GM12878 (cell line): ENCODE data around the gene TRIM54. TPM values are rescaled to one million over a fixed set of nuclear protein-coding genes. Genes with fewer than 3 reads are reported as not detected.

Source experiments
- ATAC-seq: fragments of 200-7000 bp; cut with Tn5 transposase; 3 replicates; pipeline ENCODE4 v1.9.1; 2020; ENCODE audit warnings: mild to moderate bottlenecking, moderate library complexity
- BruUV-seq: library from RNA; stranded (reverse); fragments of 400-500 nt; replicated peaks from 2 replicates; lab custom pipeline; 2021; lab: Mats Ljungman, UMichigan
- CTCF ChIA-PET: fragments of 300-600 bp; sonication (Branson Sonifier 250); formaldehyde crosslinking; extraction: SDS; loops from one replicate; lab custom pipeline; 2021; ENCODE audit warnings: inconsistent platforms; lab: Yijun Ruan, JAX
- POLR2A ChIA-PET: fragments of 350-600 bp; formaldehyde crosslinking; extraction: SDS; loops from one replicate; lab custom pipeline; 2021; ENCODE audit warnings: inconsistent platforms; lab: Charles Lee
- RAD21 ChIA-PET: fragments of 300-600 bp; sonication (Branson Sonifier 250); formaldehyde crosslinking; loops from one replicate; lab custom pipeline; 2023; ENCODE audit warnings: antibody characterized with exemption; ENCODE audit not compliant: unreplicated experiment; lab: Charles Lee
- SMC1A ChIA-PET: fragments of 300-600 bp; sonication (Branson Sonifier 250); formaldehyde crosslinking; loops from one replicate; lab custom pipeline; 2023; ENCODE audit not compliant: unreplicated experiment, uncharacterized antibody; lab: Charles Lee
- DNase-seq: peaks from one replicate; pipeline ENCODE4 v3.0.0-alpha.2; 2011; ENCODE audit warnings: low read depth, low spot score
- FAIRE-seq: peaks from 3 replicates; lab custom pipeline; 2011; peaks lifted over from hg19 to GRCh38; lab: Jason Lieb, UNC
- H2AFZ ChIP-seq: 2 replicates; pipeline ENCODE4 v1.6.0; 2011; ENCODE audit warnings: low read depth, low read length, control low read depth; ENCODE audit not compliant: control insufficient read depth
- H3K27ac ChIP-seq: 2 replicates; pipeline ENCODE4 v1.5.1; 2011; ENCODE audit warnings: control low read depth; ENCODE audit not compliant: control insufficient read depth, insufficient read depth
- H3K27me3 ChIP-seq, 2 experiments: replicated peaks in 1 of 2; 2 replicates each; pipeline versions ENCODE4 v1.6.0 to v1.6.1; 2011; ENCODE audit warnings: low read length in 1 of 2; ENCODE audit not compliant: control insufficient read depth in 2 of 2, insufficient read depth in 2 of 2
- H3K36me3 ChIP-seq, 2 experiments: 2 replicates each; pipeline ENCODE4 v1.5.1; 2011; ENCODE audit warnings: low read length in 1 of 2; ENCODE audit not compliant: control insufficient read depth in 2 of 2, insufficient read depth in 2 of 2
- H3K4me1 ChIP-seq: 2 replicates; pipeline ENCODE4 v1.6.1; 2011; ENCODE audit warnings: mild to moderate bottlenecking, low read length, moderate library complexity, mixed read lengths; ENCODE audit not compliant: control insufficient read depth, insufficient read depth
- H3K4me2 ChIP-seq: 2 replicates; pipeline ENCODE4 v1.6.0; 2011; ENCODE audit warnings: control low read depth; ENCODE audit not compliant: control insufficient read depth, insufficient read depth
- H3K4me3 ChIP-seq: fragments of 200-600 bp; sonication (generic); 2 replicates; pipeline ENCODE4 v1.5.1; 2016
- H3K79me2 ChIP-seq: 2 replicates; pipeline ENCODE4 v1.6.0; 2011; ENCODE audit warnings: low read length; ENCODE audit not compliant: control insufficient read depth, insufficient read depth
- H3K9ac ChIP-seq: 2 replicates; pipeline ENCODE4 v1.8.0; 2011; ENCODE audit warnings: low read length, control low read depth, mixed read lengths; ENCODE audit not compliant: control insufficient read depth, insufficient read depth
- H3K9me3 ChIP-seq: replicated peaks from 3 replicates; pipeline ENCODE4 v1.5.1; 2011; ENCODE audit warnings: mild to moderate bottlenecking, low read length; ENCODE audit not compliant: control insufficient read depth, insufficient read depth
- H4K20me1 ChIP-seq: 2 replicates; pipeline ENCODE4 v1.6.0; 2011; ENCODE audit not compliant: control insufficient read depth, insufficient read depth
- ASH2L ChIP-seq: fragments of 300-600, 200-600 bp; sonication (generic); IDR thresholded peaks from 2 replicates; pipeline ENCODE4 v1.6.1; 2017; ENCODE audit warnings: low read depth, mild to moderate bottlenecking, borderline replicate concordance
- CBFB ChIP-seq: IDR thresholded peaks from 2 replicates; pipeline ENCODE4 v1.6.1; 2016; ENCODE audit warnings: antibody characterized with exemption, low read depth
- EED ChIP-seq: sonication (generic); IDR thresholded peaks from 2 replicates; pipeline ENCODE4 v1.6.1; 2016; ENCODE audit warnings: antibody characterized with exemption, low read depth
- EGR1 ChIP-seq, 2 experiments: IDR thresholded peaks; 1 replicate in 1 of 2; 2 replicates in 1 of 2; pipeline ENCODE4 v1.6.1; 2011 to 2012; ENCODE audit warnings: low read depth in 2 of 2, low read length in 2 of 2, borderline replicate concordance in 1 of 2, mild to moderate bottlenecking in 1 of 2, moderate library complexity in 1 of 2
- LARP7 ChIP-seq: fragments of 450-650 bp; IDR thresholded peaks from 2 replicates; pipeline ENCODE4 v1.6.1; 2017; ENCODE audit warnings: mild to moderate bottlenecking
- RAD21 ChIP-seq: IDR thresholded peaks from 2 replicates; pipeline ENCODE4 v1.6.1; 2011; ENCODE audit warnings: mild to moderate bottlenecking, low read depth, low read length, moderate library complexity; ENCODE audit not compliant: insufficient read depth
- RAD51 ChIP-seq: fragments of 450-650 bp; IDR thresholded peaks from 2 replicates; pipeline ENCODE4 v1.6.1; 2016; ENCODE audit warnings: moderate library complexity, mild to moderate bottlenecking, inconsistent platforms
- RFX5 ChIP-seq: IDR thresholded peaks from 2 replicates; pipeline ENCODE4 v1.6.1; 2011; ENCODE audit warnings: low read depth, low read length, improper control_type of control experiment
- SREBF1 ChIP-seq: IDR thresholded peaks from 2 replicates; pipeline ENCODE4 v1.6.1; 2012; ENCODE audit warnings: mild to moderate bottlenecking, low read length
- STAT1 ChIP-seq: fragments of 450-650 bp; conservative IDR thresholded peaks from 2 replicates; pipeline ENCODE4 v1.6.1; 2014; ENCODE audit warnings: antibody characterized with exemption, mild to moderate bottlenecking
- ZNF217 ChIP-seq: fragments of 450-650 bp; IDR thresholded peaks from 2 replicates; pipeline ENCODE4 v1.6.1; 2017; ENCODE audit warnings: antibody characterized with exemption, mild to moderate bottlenecking
- ZZZ3 ChIP-seq: IDR thresholded peaks from 2 replicates; pipeline ENCODE4 v1.6.1; 2011; ENCODE audit warnings: low read depth; ENCODE audit not compliant: control insufficient read depth, insufficient read length
- WGBS: methylation state at CpG from one replicate; pipeline ENCODE4 v1.1.6; 2016; ENCODE audit warnings: low lambda C conversion rate; ENCODE audit not compliant: insufficient replicate concordance, insufficient coverage; ENCODE audit errors: missing lambda C conversion rate; 5-methylcytosine and 5-hydroxymethylcytosine counted together
- in situ Hi-C: fragments of 300-500 bp; cut with MboI; formaldehyde crosslinking; loops from 9 replicates; pipeline ENCODE4 v1.14.3; 2018; ENCODE audit warnings: mixed read lengths
- intact Hi-C: fragments of 100-400 bp; cut with micrococcal nuclease; formaldehyde crosslinking; loops from one replicate; pipeline ENCODE4 v1.14.2; 2022; ENCODE audit not compliant: unreplicated experiment
- polyA plus RNA-seq, 11 experiments: library from polyadenylated mRNA; depleted of rRNA in 4 of 11; unstranded in 6 of 11; stranded (reverse) in 5 of 11; fragments of >200 nt; fragmentation: Nextera tagmentation in 4 of 11; fragmentation: Illumina TruSeq in 1 of 11; extraction: Ambion mirVana in 4 of 11; extraction: Trizol in 1 of 11; gene quantifications; 1 replicate in 1 of 11; 2 replicates in 10 of 11; pipeline versions ENCODE4 v1.2.1 to v1.2.3, GENCODE V29; 2011 to 2016; ENCODE audit warnings: inconsistent platforms in 2 of 11, missing spikeins in 2 of 11, low read depth in 1 of 11
- total RNA-seq, 4 experiments: library from RNA; depleted of rRNA in 3 of 4; stranded (reverse); fragments of >200 nt in 3 of 4; fragmentation: Illumina TruSeq in 1 of 4; extraction: Trizol in 1 of 4; gene quantifications; 2 replicates each; pipeline versions ENCODE4 v1.2.1 to v1.2.3, GENCODE V29; 2013 to 2021
- TF ChIP-seq, protein P1 (sequence below): fragments of 450-650 bp; conservative IDR thresholded peaks from 2 replicates; pipeline ENCODE4 v1.6.1; 2017; ENCODE audit warnings: mild to moderate bottlenecking, moderate library complexity
- TF ChIP-seq, protein P2 (sequence below): fragments of 450-650 bp; formaldehyde crosslinking; IDR thresholded peaks from 2 replicates; pipeline ENCODE4 v1.4.0; 2020; ENCODE audit warnings: mild to moderate bottlenecking, moderate library complexity
- TF ChIP-seq, protein P3 (sequence below), 3 experiments: IDR thresholded peaks in 2 of 3; conservative IDR thresholded peaks in 1 of 3; 2 replicates each; pipeline ENCODE4 v1.5.1; 2011; ENCODE audit warnings: low read depth in 3 of 3, low read length in 3 of 3, mild to moderate bottlenecking in 3 of 3, control low read depth in 2 of 3, moderate library complexity in 2 of 3, inconsistent platforms in 1 of 3, mixed read lengths in 1 of 3; ENCODE audit not compliant: control insufficient read depth in 2 of 3, insufficient read depth in 1 of 3; ENCODE audit errors: extremely low read depth in 1 of 3

TRIM54 gene
- total and polyA plus RNA-seq, 10 of the 15 experiments (the other 5 are each of a cell fraction or from before 2014, with no cell fraction given) = 0.03 to 0.08 TPM; not detected in 8

DNA sequence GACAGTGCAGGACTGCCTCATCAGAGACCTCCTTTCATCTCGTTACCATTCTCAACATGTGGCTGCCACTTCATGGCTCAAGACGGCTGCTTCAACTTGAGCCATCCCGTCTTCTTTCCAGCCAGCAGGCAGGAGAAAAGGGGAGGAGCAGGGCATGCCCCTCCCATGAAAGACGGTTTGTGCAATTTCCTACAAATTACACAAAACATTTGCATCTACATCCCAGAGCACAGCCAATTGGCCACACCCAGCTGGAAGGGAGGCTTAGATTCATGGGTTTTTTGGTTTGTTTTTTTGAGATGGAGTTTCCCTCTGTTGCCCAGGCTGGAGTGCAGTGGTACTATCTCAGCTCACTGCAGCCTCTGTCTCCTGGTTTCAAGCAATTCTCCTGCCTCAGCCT lies 14.3 kb downstream of the TRIM54 start:
- Histone ChIP-seq H2AFZ (no peak overlapping the region), H3K4me1 (no peaks in the 10 kb centered on the region), H3K4me2 (no peak overlapping the region), H3K9me3 (no peaks in the 10 kb centered on the region), H3K36me3 (no peaks in the 10 kb centered on the region), H3K79me2 (no peaks in the 10 kb centered on the region), H3K9ac (no peak overlapping the region), H3K27ac (no peak overlapping the region), H3K27me3 (no peaks in the 10 kb centered on the region; a peak in 2 of 4 replicates), H4K20me1 (no peaks in the 10 kb centered on the region), H3K4me3 (no peak overlapping the region)
- intact Hi-C loops = no loop called here
- WGBS = 36% methylated on average over 3 of the region's 4 CpGs
- DNase-seq (no peak), FAIRE-seq (no peak), ATAC-seq (no peak)
- no TSS peak for BruUV-seq
- ChIA-PET POLR2A (interaction anchor here (0.6 kb wide), 1 partner anchor 13 kb away, joined by 3 read pairs; no protein-coding TSS in a partner anchor), CTCF (interaction anchor here (1.1 to 2.4 kb wide), 2 partner anchors 14 to 17 kb away, joined by 3 to 6 read pairs; partner anchors contain the start of gene TRIM54), RAD21 (no interaction called here), SMC1A (no interaction called here)
- TF ChIP-seq RFX5 = no peak
- no peak for TF ChIP-seq CBFB
- TF ChIP-seq EGR1 (IDR thresholded peaks at IDR 0.05; ENCODE audit: borderline replicate concordance in 1 of 2, low read depth in 2 of 2, low read length in 2 of 2) = no peak
- no peak for TF ChIP-seq RAD51
- TF ChIP-seq STAT1 = no peak
- no peak for TF ChIP-seq SREBF1
- TF ChIP-seq, protein P1, sequence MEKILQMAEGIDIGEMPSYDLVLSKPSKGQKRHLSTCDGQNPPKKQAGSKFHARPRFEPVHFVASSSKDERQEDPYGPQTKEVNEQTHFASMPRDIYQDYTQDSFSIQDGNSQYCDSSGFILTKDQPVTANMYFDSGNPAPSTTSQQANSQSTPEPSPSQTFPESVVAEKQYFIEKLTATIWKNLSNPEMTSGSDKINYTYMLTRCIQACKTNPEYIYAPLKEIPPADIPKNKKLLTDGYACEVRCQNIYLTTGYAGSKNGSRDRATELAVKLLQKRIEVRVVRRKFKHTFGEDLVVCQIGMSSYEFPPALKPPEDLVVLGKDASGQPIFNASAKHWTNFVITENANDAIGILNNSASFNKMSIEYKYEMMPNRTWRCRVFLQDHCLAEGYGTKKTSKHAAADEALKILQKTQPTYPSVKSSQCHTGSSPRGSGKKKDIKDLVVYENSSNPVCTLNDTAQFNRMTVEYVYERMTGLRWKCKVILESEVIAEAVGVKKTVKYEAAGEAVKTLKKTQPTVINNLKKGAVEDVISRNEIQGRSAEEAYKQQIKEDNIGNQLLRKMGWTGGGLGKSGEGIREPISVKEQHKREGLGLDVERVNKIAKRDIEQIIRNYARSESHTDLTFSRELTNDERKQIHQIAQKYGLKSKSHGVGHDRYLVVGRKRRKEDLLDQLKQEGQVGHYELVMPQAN = no peak
- TF ChIP-seq LARP7 = no peak
- no peak for TF ChIP-seq EED
- TF ChIP-seq, protein P2, sequence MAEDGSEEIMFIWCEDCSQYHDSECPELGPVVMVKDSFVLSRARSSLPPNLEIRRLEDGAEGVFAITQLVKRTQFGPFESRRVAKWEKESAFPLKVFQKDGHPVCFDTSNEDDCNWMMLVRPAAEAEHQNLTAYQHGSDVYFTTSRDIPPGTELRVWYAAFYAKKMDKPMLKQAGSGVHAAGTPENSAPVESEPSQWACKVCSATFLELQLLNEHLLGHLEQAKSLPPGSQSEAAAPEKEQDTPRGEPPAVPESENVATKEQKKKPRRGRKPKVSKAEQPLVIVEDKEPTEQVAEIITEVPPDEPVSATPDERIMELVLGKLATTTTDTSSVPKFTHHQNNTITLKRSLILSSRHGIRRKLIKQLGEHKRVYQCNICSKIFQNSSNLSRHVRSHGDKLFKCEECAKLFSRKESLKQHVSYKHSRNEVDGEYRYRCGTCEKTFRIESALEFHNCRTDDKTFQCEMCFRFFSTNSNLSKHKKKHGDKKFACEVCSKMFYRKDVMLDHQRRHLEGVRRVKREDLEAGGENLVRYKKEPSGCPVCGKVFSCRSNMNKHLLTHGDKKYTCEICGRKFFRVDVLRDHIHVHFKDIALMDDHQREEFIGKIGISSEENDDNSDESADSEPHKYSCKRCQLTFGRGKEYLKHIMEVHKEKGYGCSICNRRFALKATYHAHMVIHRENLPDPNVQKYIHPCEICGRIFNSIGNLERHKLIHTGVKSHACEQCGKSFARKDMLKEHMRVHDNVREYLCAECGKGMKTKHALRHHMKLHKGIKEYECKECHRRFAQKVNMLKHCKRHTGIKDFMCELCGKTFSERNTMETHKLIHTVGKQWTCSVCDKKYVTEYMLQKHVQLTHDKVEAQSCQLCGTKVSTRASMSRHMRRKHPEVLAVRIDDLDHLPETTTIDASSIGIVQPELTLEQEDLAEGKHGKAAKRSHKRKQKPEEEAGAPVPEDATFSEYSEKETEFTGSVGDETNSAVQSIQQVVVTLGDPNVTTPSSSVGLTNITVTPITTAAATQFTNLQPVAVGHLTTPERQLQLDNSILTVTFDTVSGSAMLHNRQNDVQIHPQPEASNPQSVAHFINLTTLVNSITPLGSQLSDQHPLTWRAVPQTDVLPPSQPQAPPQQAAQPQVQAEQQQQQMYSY (CRISPR knock-in tag) = no peak
- TF ChIP-seq, protein P3, sequence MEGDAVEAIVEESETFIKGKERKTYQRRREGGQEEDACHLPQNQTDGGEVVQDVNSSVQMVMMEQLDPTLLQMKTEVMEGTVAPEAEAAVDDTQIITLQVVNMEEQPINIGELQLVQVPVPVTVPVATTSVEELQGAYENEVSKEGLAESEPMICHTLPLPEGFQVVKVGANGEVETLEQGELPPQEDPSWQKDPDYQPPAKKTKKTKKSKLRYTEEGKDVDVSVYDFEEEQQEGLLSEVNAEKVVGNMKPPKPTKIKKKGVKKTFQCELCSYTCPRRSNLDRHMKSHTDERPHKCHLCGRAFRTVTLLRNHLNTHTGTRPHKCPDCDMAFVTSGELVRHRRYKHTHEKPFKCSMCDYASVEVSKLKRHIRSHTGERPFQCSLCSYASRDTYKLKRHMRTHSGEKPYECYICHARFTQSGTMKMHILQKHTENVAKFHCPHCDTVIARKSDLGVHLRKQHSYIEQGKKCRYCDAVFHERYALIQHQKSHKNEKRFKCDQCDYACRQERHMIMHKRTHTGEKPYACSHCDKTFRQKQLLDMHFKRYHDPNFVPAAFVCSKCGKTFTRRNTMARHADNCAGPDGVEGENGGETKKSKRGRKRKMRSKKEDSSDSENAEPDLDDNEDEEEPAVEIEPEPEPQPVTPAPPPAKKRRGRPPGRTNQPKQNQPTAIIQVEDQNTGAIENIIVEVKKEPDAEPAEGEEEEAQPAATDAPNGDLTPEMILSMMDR (IDR thresholded peaks at IDR 0.05 in 2 of 3, conservative IDR thresholded peaks at IDR 0.05 in 1 of 3; ENCODE audit: control insufficient read depth in 2 of 3, extremely low read depth in 1 of 3, insufficient read depth in 1 of 3, low read depth in 3 of 3, low read length in 3 of 3) = no peak
- no peak for TF ChIP-seq ZNF217
- TF ChIP-seq RAD21 = no peak
- TF ChIP-seq ASH2L = no peak
- TF ChIP-seq ZZZ3 = no peak
- in situ Hi-C loops = no loop called here
